ENCODE results near the gene PLOD3. TPM values are rescaled to one million over a fixed set of nuclear protein-coding genes. Genes with fewer than 3 reads are reported as not detected.

Gene PLOD3
- total RNA-seq, 1 experiment from 2014 or later: 74.5 TPM

- peaks cover 0 to 2% of the 10 kb centered on the region in 2 experiments; a peak in 2 of 5 replicates for H3K9me3 Mint-ChIP-seq
Measured at GRCh38 chr7:101174322-101174854, 43.0 kb downstream of the PLOD3 start.

More at GRCh38 chr7:101174322-101174854, 43.0 kb downstream of the PLOD3 start:
- WGBS (ENCODE audit: extremely low coverage, insufficient read length, low lambda C conversion rate): no CpG with 5 or more reads among the region's 28 CpGs
- no peak overlapping the region for H3K56ac ChIP-seq (ENCODE audit: insufficient read length, low read depth, low read length)
- H3K79me2 ChIP-seq (ENCODE audit: insufficient read depth, low read length): no peaks in the 10 kb centered on the region
- no peaks in the 10 kb centered on the region for H3K9me3 ChIP-seq (ENCODE audit: control insufficient read depth, low read depth, low read length)
- no peak overlapping the region for H2BK12ac ChIP-seq (ENCODE audit: insufficient read length, low read depth, low read length)
- no peak overlapping the region for H2AFZ ChIP-seq (ENCODE audit: low read length)
- H4K5ac ChIP-seq (ENCODE audit: insufficient read length, low read depth, low read length): no peak overlapping the region
- H2AK5ac ChIP-seq (ENCODE audit: insufficient read length, low read length): no peak overlapping the region
- H3K4ac ChIP-seq (ENCODE audit: low read depth, low read length): no peak overlapping the region
- peaks cover 38 to 46% of the 10 kb centered on the region in 2 experiments for H3K4me1 Mint-ChIP-seq
- peak; percentile 66 for DNase-seq
- no peaks in the 10 kb centered on the region for H4K20me1 ChIP-seq (ENCODE audit: control insufficient read depth, insufficient read depth, insufficient read length)
- peaks cover 35% of the 10 kb centered on the region for H3K23me2 ChIP-seq (ENCODE audit: insufficient read length, low read depth, low read length, poor library complexity, severe bottlenecking)
- H3K14ac ChIP-seq (ENCODE audit: insufficient read depth, low read length): no peak overlapping the region
- no peak overlapping the region for H3K27ac ChIP-seq (ENCODE audit: insufficient read length, low read depth, low read length)
- H3T11ph ChIP-seq (ENCODE audit: low read length): no peak overlapping the region
- no peak overlapping the region for H4K91ac ChIP-seq (ENCODE audit: insufficient read length, low read depth, low read length)
- H3K4me1 ChIP-seq (ENCODE audit: insufficient read depth, low read length): peaks cover 3% of the 10 kb centered on the region; the same call in 1 of the 2 replicates
- H3K36me3 Mint-ChIP-seq (ENCODE audit: insufficient read depth in 1 of 3, low read depth in 3 of 3): no peaks in the 10 kb centered on the region
- no peak overlapping the region for H2BK20ac ChIP-seq (ENCODE audit: low read depth, low read length, poor library complexity, severe bottlenecking)
- no peak overlapping the region for H4K8ac ChIP-seq (replicated peaks; ENCODE audit: insufficient read length, low read depth, low read length)
- TF ChIP-seq CTCF (conservative IDR thresholded peaks at IDR 0.05): no peak
- H2BK120ac ChIP-seq (ENCODE audit: low read depth, low read length, poor library complexity, severe bottlenecking): no peak overlapping the region
- peak overlapping the region; percentile 68 for H3K4me2 ChIP-seq (ENCODE audit: insufficient read depth, insufficient read length, low read length)
- no peak overlapping the region for H3K18ac ChIP-seq (ENCODE audit: insufficient read length, low read depth, low read length)
- peak overlapping the region; percentile 48 to 82 for H3K4me3 Mint-ChIP-seq
- H3K27me3 Mint-ChIP-seq (ENCODE audit: low read depth): peaks cover 100% of the 10 kb centered on the region
- peaks cover 69% of the 10 kb centered on the region for H3K27me3 ChIP-seq (ENCODE audit: insufficient read depth, low read length)
- no peak overlapping the region for H2BK5ac ChIP-seq (ENCODE audit: insufficient read length, low read length)
- no peak overlapping the region for H3K23ac ChIP-seq (ENCODE audit: insufficient read length, low read depth, low read length)
- no peak overlapping the region; a peak in 2 of 7 replicates for H3K27ac Mint-ChIP-seq
- H3K9ac ChIP-seq (ENCODE audit: extremely low read depth, insufficient read length, low read length): no peak overlapping the region
- H3K79me1 ChIP-seq (ENCODE audit: insufficient read depth, low read depth, low read length, poor library complexity, severe bottlenecking): no peaks in the 10 kb centered on the region
- H2BK15ac ChIP-seq (ENCODE audit: low read depth, low read length): no peak overlapping the region

Measured in H9 (cell line).